B cell (primary cell): ENCODE data around the gene PABPC3. TPM values are rescaled to one million over a fixed set of nuclear protein-coding genes. Genes with fewer than 3 reads are reported as not detected.

Experiments
- ATAC-seq: fragments of 200-7000 bp; cut with Tn5 transposase; one replicate; pipeline ENCODE4 v1.10.0; 2021; ENCODE audit warnings: low read depth, mild to moderate bottlenecking, moderate number of reproducible peaks, moderate library complexity
- CTCF ChIA-PET: fragments of 350-600 bp; sonication (Branson Sonifier 250); formaldehyde crosslinking; loops from one replicate; lab custom pipeline; 2021; ENCODE audit warnings: antibody characterized with exemption, inconsistent platforms; lab: Charles Lee
- POLR2A ChIA-PET: fragments of 350-600 bp; sonication (Branson Sonifier 250); formaldehyde crosslinking; loops from one replicate; lab custom pipeline; 2021; ENCODE audit warnings: antibody characterized with exemption; lab: Charles Lee
- DNase-seq: peaks from one replicate; pipeline ENCODE4 v3.0.0; 2013
- H2AFZ ChIP-seq: 2 replicates; pipeline ENCODE4 v1.6.1; 2012; ENCODE audit warnings: mild to moderate bottlenecking, low read depth, low read length; ENCODE audit not compliant: insufficient read depth, poor library complexity, severe bottlenecking
- H3K27ac ChIP-seq, 2 donors: 1 replicate in 1 of 2; 2 replicates in 1 of 2; pipeline ENCODE4 v1.5.1; 2012 to 2013; ENCODE audit warnings: low read length in 2 of 2, mild to moderate bottlenecking in 2 of 2, moderate library complexity in 1 of 2
- H3K27me3 ChIP-seq, 4 experiments: fragments of 200-600 bp in 1 of 4; sonication (generic) in 1 of 4; replicated peaks in 1 of 4; 1 replicate in 2 of 4; 2 replicates in 2 of 4; pipeline versions ENCODE4 v1.6.1 to v1.7.0; 2013 to 2016; ENCODE audit warnings: low read length in 3 of 4, mild to moderate bottlenecking in 2 of 4, mixed read lengths in 1 of 4, moderate library complexity in 1 of 4; ENCODE audit not compliant: insufficient read depth in 4 of 4, control insufficient read depth in 3 of 4; ENCODE audit errors: control extremely low read depth in 1 of 4
- H3K36me3 ChIP-seq, 2 experiments: replicated peaks in 1 of 2; 1 replicate in 1 of 2; 2 replicates in 1 of 2; pipeline versions ENCODE4 v1.6.1 to v1.7.1; 2013; ENCODE audit warnings: low read length in 1 of 2; ENCODE audit not compliant: insufficient read depth in 2 of 2, control insufficient read depth in 1 of 2; ENCODE audit errors: control extremely low read depth in 1 of 2, extremely low read depth in 1 of 2
- H3K4me1 ChIP-seq, 2 donors: fragments of 200-600 bp in 1 of 2; sonication (generic) in 1 of 2; 1 replicate in 1 of 2; 2 replicates in 1 of 2; pipeline versions ENCODE4 v1.5.1 to v1.6.1; 2013 to 2017; ENCODE audit warnings: low read length in 2 of 2; ENCODE audit not compliant: control insufficient read depth in 2 of 2, insufficient read depth in 2 of 2
- H3K4me2 ChIP-seq: replicated peaks from 2 replicates; pipeline ENCODE3; 2012; ENCODE audit warnings: mild to moderate bottlenecking, low read depth, low read length; ENCODE audit not compliant: poor library complexity, severe bottlenecking
- H3K4me3 ChIP-seq, 5 experiments: fragments of 200-600 bp in 1 of 5; sonication (generic) in 1 of 5; 1 replicate in 3 of 5; 2 replicates in 2 of 5; pipeline versions ENCODE4 v1.5.1 to v1.7.0; 2011 to 2016; ENCODE audit warnings: low read length in 4 of 5, mild to moderate bottlenecking in 4 of 5, low read depth in 2 of 5, control low read depth in 1 of 5, moderate library complexity in 1 of 5; ENCODE audit not compliant: insufficient read depth in 1 of 5; ENCODE audit errors: control extremely low read depth in 1 of 5, extremely low read depth in 1 of 5
- H3K79me2 ChIP-seq: fragments of 200-600 bp; sonication (generic); one replicate; pipeline ENCODE4 v1.6.0; 2016; ENCODE audit warnings: low read length; ENCODE audit not compliant: control insufficient read depth, insufficient read depth
- H3K9ac ChIP-seq: fragments of 200-600 bp; sonication (generic); 2 replicates; pipeline ENCODE4 v1.6.1; 2017; ENCODE audit warnings: mild to moderate bottlenecking, low read length, moderate library complexity
- H3K9me3 ChIP-seq, 3 donors: one replicate each; pipeline versions ENCODE4 v1.6.1 to v1.7.1; 2013; ENCODE audit warnings: low read length in 2 of 3; ENCODE audit not compliant: control insufficient read depth in 2 of 3, insufficient read depth in 1 of 3; ENCODE audit errors: control extremely low read depth in 1 of 3
- H4K20me1 ChIP-seq: 2 replicates; pipeline ENCODE4 v1.6.0; 2012; ENCODE audit warnings: mild to moderate bottlenecking, low read length; ENCODE audit not compliant: insufficient read depth, control insufficient read depth, poor library complexity, severe bottlenecking
- H3K27ac Mint-ChIP-seq: one replicate; pipeline ENCODE4 v1.8.0; 2021; ENCODE audit warnings: mixed read lengths
- H3K27me3 Mint-ChIP-seq: one replicate; pipeline ENCODE4 v1.8.0; 2021; ENCODE audit warnings: mixed read lengths
- H3K4me1 Mint-ChIP-seq: one replicate; pipeline ENCODE4 v1.8.0; 2021; ENCODE audit warnings: mixed read lengths
- H3K4me3 Mint-ChIP-seq: one replicate; pipeline ENCODE4 v1.8.0; 2021; ENCODE audit warnings: mixed read lengths
- H3K9me3 Mint-ChIP-seq: one replicate; pipeline ENCODE4 v1.8.0; 2022; ENCODE audit warnings: mixed read lengths; ENCODE audit not compliant: insufficient read depth
- CTCF ChIP-seq: fragments of 200-600 bp; IDR thresholded peaks from one replicate; pipeline ENCODE4 v1.8.0; 2022; ENCODE audit warnings: antibody characterized with exemption, mild to moderate bottlenecking
- EZH2 ChIP-seq: IDR thresholded peaks from 2 replicates; pipeline ENCODE4 v1.6.1; 2012; ENCODE audit warnings: borderline replicate concordance, low read depth, mild to moderate bottlenecking, moderate library complexity, low read length; ENCODE audit not compliant: insufficient read depth, poor library complexity, severe bottlenecking
- WGBS: methylation state at CpG from one replicate; pipeline ENCODE4 v1.1.5; 2013; ENCODE audit warnings: missing lambda C conversion rate; ENCODE audit not compliant: insufficient coverage; 5-methylcytosine and 5-hydroxymethylcytosine counted together
- intact Hi-C: fragments of 100-400 bp; cut with micrococcal nuclease; formaldehyde crosslinking; loops from one replicate; pipeline ENCODE4 v1.10.0; 2022
- polyA plus RNA-seq: library from polyadenylated mRNA; depleted of rRNA; stranded (reverse); fragments of >200 nt; gene quantifications from 2 replicates; pipeline ENCODE4 v1.2.3, GENCODE V29; 2012
- total RNA-seq, 2 donors: library from RNA; stranded (reverse); fragments of 120-200 nt in 1 of 2; gene quantifications; 1 replicate in 1 of 2; 2 replicates in 1 of 2; pipeline versions ENCODE4 v1.2.3 to v1.2.4, GENCODE V29; 2013 to 2022

Gene PABPC3
- total and polyA plus RNA-seq, 2 donors (not counting 1 experiment from before 2014, with no cell fraction given): 0.06 to 0.10 TPM

- H3K79me2 ChIP-seq: no peaks in the 10 kb centered on the region
- ChIA-PET POLR2A (no interaction called here), CTCF (no interaction called here)
- ATAC-seq (no peak), DNase-seq (no peak)
- intact Hi-C loops: no loop called here
- Mint-ChIP-seq H3K27me3 (peaks cover 26% of the 10 kb centered on the region), H3K4me1 (peaks cover 9% of the 10 kb centered on the region), H3K9me3 (no peaks in the 10 kb centered on the region), H3K27ac (no peak overlapping the region), H3K4me3 (no peak overlapping the region)
- 92% methylated on average over 20 of the region's 21 CpGs for WGBS
- H3K9me3 ChIP-seq: peaks cover 0 to 7% (median 0%) of the 10 kb centered on the region in 3 donors
- H3K9ac ChIP-seq: no peak overlapping the region
- TF ChIP-seq CTCF (no peak), EZH2 (no peak)
- H3K4me2 ChIP-seq: no peak overlapping the region
- no peaks in the 10 kb centered on the region for H4K20me1 ChIP-seq
- H3K27me3 ChIP-seq: peaks cover 0 to 16% (median 3%) of the 10 kb centered on the region in 4 experiments
- H3K4me3 ChIP-seq: no peak overlapping the region
- peaks cover 5 to 6% of the 10 kb centered on the region in 2 donors for H3K4me1 ChIP-seq
- H2AFZ ChIP-seq: no peak overlapping the region
- no peak overlapping the region for H3K27ac ChIP-seq
- no peaks in the 10 kb centered on the region for H3K36me3 ChIP-seq
These were observed 26.7 kb upstream of the PABPC3 start for GRCh38 chr13:25069236-25069635.

GRCh38 chr13:25069911-25070310 lies 26.0 kb upstream of the PABPC3 start:
- ChIA-PET CTCF (no interaction called here), POLR2A (no interaction called here)
- H3K9me3 ChIP-seq: peaks cover 0 to 7% (median 0%) of the 10 kb centered on the region in 3 donors
- Mint-ChIP-seq H3K27me3 (peaks cover 29% of the 10 kb centered on the region), H3K27ac (no peak overlapping the region), H3K4me1 (peaks cover 9% of the 10 kb centered on the region), H3K9me3 (no peaks in the 10 kb centered on the region), H3K4me3 (no peak overlapping the region)
- intact Hi-C loops: no loop called here
- no peaks in the 10 kb centered on the region for H4K20me1 ChIP-seq
- peaks cover 0 to 16% (median 5%) of the 10 kb centered on the region in 4 experiments for H3K27me3 ChIP-seq
- peaks cover 5 to 6% of the 10 kb centered on the region in 2 donors for H3K4me1 ChIP-seq
- no peak for DNase-seq
- ATAC-seq: no peak
- no peak overlapping the region for H3K9ac ChIP-seq
- TF ChIP-seq CTCF (no peak), EZH2 (no peak)
- no peak overlapping the region for H3K4me2 ChIP-seq
- no peak overlapping the region for H3K27ac ChIP-seq
- no peaks in the 10 kb centered on the region for H3K79me2 ChIP-seq
- WGBS: 2% methylated on average over 6 of the region's 8 CpGs
- H2AFZ ChIP-seq: no peak overlapping the region
- no peak overlapping the region for H3K4me3 ChIP-seq
- no peaks in the 10 kb centered on the region for H3K36me3 ChIP-seq
